ENCODE results near the gene RIPOR2.

GRCh38 chr6:24829657-24830056, 106.1 kb downstream of the RIPOR2 start:
- TF ChIP-seq CTCF (IDR thresholded peaks at IDR 0.05) (no peak), ZFX (IDR thresholded peaks at IDR 0.05; ENCODE audit: borderline replicate concordance) (no peak)

Data from 22Rv1 (cell line).